ENCODE measurements around the gene IFIT1.
"Not testable (repeated sequence)": the region's sequence is repeated elsewhere in the genome, so short reads cannot be mapped to it uniquely, and the experiment has no call there.

IFIT1 gene

GRCh38 chr10:89404104-89405047 is 12.0 kb downstream of the IFIT1 start:
- peak; percentile 82 for DNase-seq

DNA sequence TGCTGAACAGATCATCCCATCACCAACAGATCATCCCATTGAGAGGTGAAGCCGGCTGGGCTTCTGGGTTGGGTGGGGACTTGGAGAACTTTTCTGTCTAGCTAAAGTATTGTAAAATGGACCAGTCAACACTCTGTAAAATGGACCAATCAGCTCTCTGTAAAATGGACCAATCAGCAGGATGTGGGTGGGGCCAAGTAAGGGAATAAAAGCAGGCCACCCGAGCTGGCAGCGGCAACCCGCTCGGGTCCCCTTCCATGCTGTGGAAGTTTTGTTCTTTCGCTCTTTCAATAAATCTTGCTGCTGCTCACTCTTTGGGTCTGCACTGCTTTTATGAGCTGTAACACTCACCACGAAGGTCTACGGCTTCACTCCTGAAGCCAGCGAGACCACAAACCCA is 13.8 kb downstream of the IFIT1 start:
- not testable (repeated sequence) for DNase-seq

DNA sequence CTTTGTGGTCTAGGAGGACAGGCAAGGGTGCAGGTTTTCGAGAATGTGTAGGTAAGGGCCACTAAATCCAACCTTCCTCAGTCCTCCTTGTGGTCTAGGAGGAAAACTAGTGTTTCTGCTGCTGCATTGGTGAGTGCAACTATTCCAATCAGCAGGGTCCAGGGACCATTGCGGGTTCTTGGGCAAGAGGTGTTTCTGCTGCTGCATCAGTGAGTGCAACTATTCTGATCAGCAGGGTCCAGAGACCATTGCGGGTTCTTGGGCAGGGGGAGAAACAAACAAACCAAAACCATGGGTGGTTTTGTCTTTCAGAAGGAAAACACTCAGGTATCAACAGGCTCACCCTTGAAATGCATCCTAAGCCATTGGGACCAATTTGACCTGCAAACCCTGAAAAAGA is 15.4 kb downstream of the IFIT1 start:
- DNase-seq: not testable (repeated sequence)

GRCh38 chr10:89409282-89409681 is 16.9 kb downstream of the IFIT1 start:
- not testable (repeated sequence) for DNase-seq

DNA sequence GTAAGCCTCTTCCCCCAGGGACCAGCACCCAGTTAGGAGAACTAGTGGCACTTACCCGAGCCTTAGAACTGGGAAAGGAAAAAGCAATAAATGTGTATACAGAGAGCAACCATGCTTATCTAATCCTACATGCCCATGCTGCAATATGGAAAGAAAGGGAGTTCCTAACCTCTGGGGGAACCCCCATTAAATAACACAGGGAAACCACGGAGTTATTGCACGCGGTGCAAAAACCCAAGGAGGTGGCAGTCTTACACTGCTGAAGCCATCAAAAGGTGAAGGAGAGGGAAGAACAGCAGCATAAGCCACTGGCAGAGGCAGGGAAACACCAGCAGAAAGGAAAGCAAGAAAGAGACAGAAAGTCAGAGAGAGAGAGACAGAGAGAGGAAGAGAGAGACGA is 18.1 kb downstream of the IFIT1 start:
- not testable (repeated sequence) for DNase-seq

GRCh38 chr10:89411135-89411534 is 18.7 kb downstream of the IFIT1 start:
- DNase-seq: not testable (repeated sequence)

DNA sequence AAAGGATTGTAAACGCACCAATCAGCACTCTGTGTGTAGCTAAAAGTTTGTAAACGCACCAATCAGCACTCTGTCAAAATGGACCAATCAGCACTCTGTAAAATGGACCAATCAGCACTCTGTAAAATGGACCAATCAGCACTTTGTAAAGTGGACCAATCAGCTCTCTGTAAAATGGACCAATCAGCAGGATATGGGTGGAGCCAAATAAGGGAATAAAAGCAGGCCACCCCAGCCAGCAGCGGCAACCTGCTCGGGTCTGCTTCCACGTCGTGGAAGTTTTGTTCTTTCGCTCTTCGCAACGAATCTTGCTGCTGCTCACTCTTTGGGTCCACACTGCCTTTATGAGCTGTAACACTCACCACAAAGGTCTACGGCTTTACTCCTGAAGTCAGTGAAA is 19.9 kb downstream of the IFIT1 start:
- peak; percentile 54 for DNase-seq

- no peak for DNase-seq
These were observed 21.0 kb downstream of the IFIT1 start for GRCh38 chr10:89413398-89413912.

DNA sequence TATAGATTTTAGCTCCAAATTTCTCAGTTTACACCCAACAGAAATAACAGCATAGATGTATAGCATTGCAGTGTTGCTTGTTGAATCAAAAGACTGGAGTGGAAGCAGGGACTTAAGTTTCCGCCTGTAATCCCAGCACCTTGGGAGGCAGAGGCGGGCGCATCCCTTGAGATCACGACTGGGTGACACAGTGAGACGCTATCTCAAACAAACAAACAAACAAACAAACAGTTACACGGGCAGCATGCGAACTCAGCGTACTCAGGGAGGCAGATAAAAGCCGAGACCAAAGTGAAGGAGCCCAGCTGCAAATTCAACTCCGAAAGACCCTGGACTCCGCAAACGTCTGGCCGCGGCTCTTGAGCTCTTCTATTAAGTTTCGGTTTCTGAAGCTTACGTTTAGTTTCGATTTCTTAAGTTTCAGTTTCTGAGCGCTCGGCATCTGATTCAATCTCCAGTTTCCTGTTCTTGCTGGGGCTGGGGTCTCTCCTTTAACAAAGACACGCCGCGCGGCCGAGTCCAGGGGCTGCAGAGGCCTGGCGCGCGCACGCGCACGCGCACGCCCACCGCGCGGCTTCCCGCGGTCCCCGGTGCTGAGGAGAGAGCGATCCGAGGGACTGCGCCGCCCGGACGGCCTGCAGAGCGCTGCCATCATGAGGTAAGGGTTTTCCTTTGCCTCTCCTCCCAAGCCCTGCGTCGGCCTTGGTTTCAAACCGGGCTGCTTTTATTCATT is 21.9 kb downstream of the IFIT1 start, which contains the start of gene IFIT5:
Gene IFIT5, plus strand, starts transcription at position 423 of the 733 bp plus-strand sequence. Its CDS starts 231 bp downstream, at position 654.
- DNase-seq: peak; percentile 93

GRCh38 chr10:89414879-89415821 is 22.7 kb downstream of the IFIT1 start:
- DNase-seq: peak; percentile 81

GRCh38 chr10:89416465-89416864 is 24.0 kb downstream of the IFIT1 start:
- DNase-seq: no peak

- DNase-seq: no peak
These were observed 27.1 kb downstream of the IFIT1 start for GRCh38 chr10:89419548-89419947.

DNA sequence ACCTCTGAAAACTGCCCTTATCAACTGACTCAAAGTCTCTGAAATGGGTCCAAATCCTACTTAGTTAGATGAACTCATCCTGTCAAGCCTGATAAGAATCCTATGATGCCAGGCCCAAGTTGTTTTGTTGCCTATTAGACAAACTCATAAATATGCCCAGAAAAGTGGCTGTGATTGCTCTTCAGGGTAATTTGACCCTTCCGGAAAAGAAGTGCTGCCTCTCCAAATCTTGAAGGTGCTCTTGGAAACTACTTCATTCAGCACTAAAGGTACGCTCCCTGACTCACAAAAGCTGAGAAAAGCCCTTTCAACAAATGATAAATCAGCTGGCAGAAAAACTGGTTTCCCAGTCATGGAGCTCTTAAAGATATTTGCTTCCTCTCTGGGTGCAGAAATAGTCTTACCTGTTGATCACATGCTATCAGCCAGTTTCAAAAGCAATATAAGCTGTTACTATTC is 28.6 kb downstream of the IFIT1 start:
- no peak for DNase-seq

GRCh38 chr10:89425000-89425399 is 32.6 kb downstream of the IFIT1 start:
- no peak for DNase-seq

GRCh38 chr10:89426230-89426868 is 33.9 kb downstream of the IFIT1 start:
- peak; percentile 76 for DNase-seq

DNA sequence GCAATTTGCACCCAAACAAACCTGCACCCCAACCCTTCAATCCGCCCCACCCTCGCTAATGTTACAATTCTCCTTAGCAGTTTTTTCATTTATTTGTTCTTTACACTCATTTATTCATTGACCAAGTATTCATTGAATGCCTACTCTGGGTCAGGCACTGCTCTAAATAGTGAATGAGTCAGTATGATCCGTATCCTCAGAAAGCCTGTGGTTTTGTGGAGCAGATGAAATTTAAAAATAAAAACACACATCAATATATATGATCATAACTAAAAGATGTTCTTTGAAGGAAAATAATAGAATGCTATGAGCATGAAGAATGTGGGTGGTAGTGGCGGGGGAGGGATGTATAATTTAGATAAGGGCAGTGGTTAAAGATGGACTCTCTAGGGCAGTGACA is 35.2 kb downstream of the IFIT1 start:
- DNase-seq: peak; percentile 28

DNA sequence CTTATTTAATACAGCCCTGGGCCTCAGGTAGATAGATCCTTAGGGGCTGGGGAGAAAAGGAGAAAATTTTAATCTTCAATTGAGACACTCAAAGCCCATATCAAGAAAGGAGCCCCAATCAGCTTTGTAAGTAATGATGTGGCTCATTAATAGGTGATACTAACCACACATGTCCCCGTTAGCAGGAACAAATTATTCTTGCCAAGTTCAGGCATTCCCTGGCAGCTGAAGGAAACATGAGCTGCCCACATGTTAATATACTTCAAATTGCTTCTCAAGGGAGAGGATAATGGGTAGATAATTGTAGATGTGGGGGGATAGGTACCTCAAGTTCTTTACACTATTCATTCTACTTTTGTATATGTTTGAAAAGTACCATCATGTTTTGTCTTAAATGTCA is 36.5 kb downstream of the IFIT1 start:
- no peak for DNase-seq

DNA sequence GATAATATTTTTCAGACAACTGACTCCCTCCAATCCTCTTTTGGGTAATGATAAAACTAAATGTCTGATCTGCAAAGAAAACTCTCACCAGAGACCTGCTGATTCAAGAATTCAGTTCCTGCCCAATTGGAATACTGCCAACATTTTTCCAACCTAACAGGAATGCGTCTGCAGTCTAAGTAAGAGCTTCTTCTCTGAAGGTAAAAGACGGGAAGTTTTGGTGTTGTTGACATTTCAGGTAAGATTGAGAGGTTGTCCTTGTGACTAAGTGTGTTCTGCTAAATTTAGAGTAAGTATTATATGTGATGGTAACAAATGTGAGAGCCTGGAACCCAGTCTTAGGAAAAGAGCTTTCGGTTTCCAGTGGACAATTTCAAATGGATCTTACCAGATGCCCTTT is 39.6 kb downstream of the IFIT1 start:
- no peak for DNase-seq

- no peak for DNase-seq
These were observed 46.1 kb downstream of the IFIT1 start for GRCh38 chr10:89438525-89438924.

GRCh38 chr10:89440226-89441009 is 48.0 kb downstream of the IFIT1 start:
- no peak for DNase-seq

- no peak for DNase-seq
These were observed 49.9 kb downstream of the IFIT1 start for GRCh38 chr10:89442289-89442688.
